ENCODE results near the gene LRIG2. TPM values are rescaled to one million over a fixed set of nuclear protein-coding genes. Genes with fewer than 3 reads are reported as not detected.

The LRIG2 gene
- total RNA-seq, 1 experiment from 2014 or later, result 13.5 TPM

- no peak for TF ChIP-seq YY1 (IDR thresholded peaks at IDR 0.05; ENCODE audit: extremely low read depth, insufficient replicate concordance, low read depth, low read length)
- TF ChIP-seq ZBTB33 (IDR thresholded peaks at IDR 0.05; ENCODE audit: extremely low read depth, insufficient replicate concordance, low read length), result no peak
- no peak for TF ChIP-seq EZH2phosphoT487 (IDR thresholded peaks at IDR 0.05; ENCODE audit: borderline replicate concordance)
- no peak for TF ChIP-seq ATF3 (IDR thresholded peaks at IDR 0.05)
- no peak for TF ChIP-seq RAD21 (IDR thresholded peaks at IDR 0.05; ENCODE audit: low read depth)
- Histone ChIP-seq H3K27ac (ENCODE audit: low read depth, low read length) (no peak overlapping the region), H3K4me2 (ENCODE audit: low read length) (no peak overlapping the region), H3K9ac (ENCODE audit: low read length) (no peak overlapping the region), H3K79me2 (ENCODE audit: insufficient read depth, low read length) (no peaks in the 10 kb centered on the region), H2AFZ (ENCODE audit: low read depth, low read length, poor library complexity, severe bottlenecking) (no peak overlapping the region), H4K20me1 (ENCODE audit: insufficient read depth) (no peaks in the 10 kb centered on the region), H3K9me2 (ENCODE audit: insufficient read depth) (no peaks in the 10 kb centered on the region), H3K36me3 (ENCODE audit: control insufficient read depth in 1 of 2, insufficient read depth in 2 of 2, low read length in 2 of 2) (no peaks in the 10 kb centered on the region), H3K4me3 (replicated peaks in 1 of 2; ENCODE audit: low read depth in 1 of 2, low read length in 2 of 2) (no peak overlapping the region), H3K4me1 (ENCODE audit: control insufficient read depth in 1 of 2, insufficient read depth in 2 of 2, low read length in 2 of 2) (peaks cover 0 to 14% of the 10 kb centered on the region in 2 experiments; a peak in 2 of 4 replicates), H3K27me3 (ENCODE audit: insufficient read depth, low read length) (no peaks in the 10 kb centered on the region), H3K9me3 (ENCODE audit: control insufficient read depth in 1 of 2, insufficient read depth in 1 of 2, low read depth in 1 of 2, low read length in 2 of 2) (no peaks in the 10 kb centered on the region)
- ChIA-PET RAD21 (ENCODE audit: low non-redundant PET in 1 of 2, low total read pairs in 2 of 2, uncharacterized antibody in 2 of 2, unreplicated experiment in 2 of 2) (no interaction called here), POLR2A (no interaction called here), CTCF (interaction anchor here (1.4 to 3.4 kb wide), 3 partner anchors 8 to 539 kb away, joined by 3 to 22 read pairs (median 13); no protein-coding TSS in a partner anchor)
- DNase-seq (ENCODE audit: low read depth, low spot score) (no peak), ATAC-seq (no peak)
- intact Hi-C loops (cut with micrococcal nuclease), result loop anchor here (10.0 kb wide), 1 partner anchor 766 kb away; the partner anchor contains the start of genes AP4B1 and DCLRE1B
- no TSS peak for BruUV-seq (replicated peaks)
Measured at GRCh38 chr1:113138778-113139177, 65.8 kb downstream of the LRIG2 start.

- ChIA-PET CTCF (interaction anchor here (1.4 to 3.4 kb wide), 4 partner anchors 10 to 538 kb away, joined by 3 to 22 read pairs (median 9); partner anchors contain the start of gene LRIG2), RAD21 (ENCODE audit: low non-redundant PET in 1 of 2, low total read pairs in 2 of 2, uncharacterized antibody in 2 of 2, unreplicated experiment in 2 of 2) (no interaction called here), POLR2A (no interaction called here)
- H3K9me3 ChIP-seq (ENCODE audit: control insufficient read depth in 1 of 2, insufficient read depth in 1 of 2, low read depth in 1 of 2, low read length in 2 of 2), result no peaks in the 10 kb centered on the region
- ATAC-seq, result peak; percentile 21; the same call in 1 of the 2 replicates
- no peak overlapping the region for H3K4me3 ChIP-seq (replicated peaks in 1 of 2; ENCODE audit: low read depth in 1 of 2, low read length in 2 of 2)
- H3K4me2 ChIP-seq (ENCODE audit: low read length), result no peak overlapping the region
- no TSS peak for BruUV-seq (replicated peaks)
- intact Hi-C loops (cut with micrococcal nuclease), result loop anchor here (1.0 kb wide), 2 partner anchors 313 to 538 kb away; no protein-coding TSS in a partner anchor
- H4K20me1 ChIP-seq (ENCODE audit: insufficient read depth), result no peaks in the 10 kb centered on the region
- no peaks in the 10 kb centered on the region for H3K79me2 ChIP-seq (ENCODE audit: insufficient read depth, low read length)
- no peaks in the 10 kb centered on the region for H3K36me3 ChIP-seq (ENCODE audit: control insufficient read depth in 1 of 2, insufficient read depth in 2 of 2, low read length in 2 of 2)
- TF ChIP-seq EZH2 (IDR thresholded peaks at IDR 0.05), result no peak
- DNase-seq (ENCODE audit: low read depth, low spot score), result no peak
- no peaks in the 10 kb centered on the region for H3K27me3 ChIP-seq (ENCODE audit: insufficient read depth, low read length)
- H3K27ac ChIP-seq (ENCODE audit: low read depth, low read length), result no peak overlapping the region
- H3K9ac ChIP-seq (ENCODE audit: low read length), result no peak overlapping the region
- H3K9me2 ChIP-seq (ENCODE audit: insufficient read depth), result no peaks in the 10 kb centered on the region
- H3K4me1 ChIP-seq (ENCODE audit: control insufficient read depth in 1 of 2, insufficient read depth in 2 of 2, low read length in 2 of 2), result peaks cover 0 to 14% of the 10 kb centered on the region in 2 experiments; a peak in 2 of 4 replicates
- no peak overlapping the region for H2AFZ ChIP-seq (ENCODE audit: low read depth, low read length, poor library complexity, severe bottlenecking)
Measured at GRCh38 chr1:113140176-113140575, 67.2 kb downstream of the LRIG2 start.
